Measurements from ENCODE around the gene CCDC137. TPM values are rescaled to one million over a fixed set of nuclear protein-coding genes. Genes with fewer than 3 reads are reported as not detected.

The CCDC137 gene
- total RNA-seq, 4 donors from 2014 or later = 18.2 to 25.6 (median 21.4) TPM

GRCh38 chr17:81651692-81652091, 14.8 kb upstream of the CCDC137 start:
- intact Hi-C loops (cut with DNase I) = no loop called here
- no peak for DNase-seq
- Histone ChIP-seq H3K4me1 (peaks cover 0 to 9% (median 0%) of the 10 kb centered on the region in 3 donors), H3K27ac (no peak overlapping the region), H3K36me3 (no peaks in the 10 kb centered on the region), H3K4me3 (no peak overlapping the region), H3K27me3 (peaks cover 5 to 87% (median 8%) of the 10 kb centered on the region in 4 donors), H3K9me3 (peaks cover 0 to 8% (median 0%) of the 10 kb centered on the region in 3 donors)
- TF ChIP-seq CTCF (IDR thresholded peaks at IDR 0.05) (no peak), POLR2A (IDR thresholded peaks at IDR 0.05) (no peak)
- WGBS, 2 donors = 88 to 90% methylated on average over 2 to 6 of the region's 10 CpGs

GRCh38 chr17:81652906-81653771, 13.4 kb upstream of the CCDC137 start:
- H3K9me3 ChIP-seq = peaks cover 0 to 8% (median 0%) of the 10 kb centered on the region in 3 donors
- TF ChIP-seq CTCF (IDR thresholded peaks at IDR 0.05) (no peak), POLR2A (IDR thresholded peaks at IDR 0.05) (no peak)
- DNase-seq = no peak
- H3K27ac ChIP-seq = no peak overlapping the region
- no peaks in the 10 kb centered on the region for H3K36me3 ChIP-seq
- intact Hi-C loops (cut with DNase I) = no loop called here
- peaks cover 3 to 73% (median 7%) of the 10 kb centered on the region in 4 donors for H3K27me3 ChIP-seq
- WGBS, 2 donors = 40 to 53% methylated on average over 7 to 8 of the region's 27 CpGs
- H3K4me3 ChIP-seq = peak overlapping the region in 2 of 4 donors; percentile 9 to 40
- peaks cover 0 to 4% (median 0%) of the 10 kb centered on the region in 3 donors for H3K4me1 ChIP-seq

- no peak for DNase-seq
- peaks cover 0 to 49% (median 2%) of the 10 kb centered on the region in 4 donors for H3K27me3 ChIP-seq
- no peak overlapping the region for H3K4me3 ChIP-seq
- H3K4me1 ChIP-seq = peaks cover 0 to 16% (median 5%) of the 10 kb centered on the region in 3 donors
- 71 to 73% methylated on average over 5 to 7 of the region's 18 CpGs for WGBS, 2 donors
- TF ChIP-seq CTCF (IDR thresholded peaks at IDR 0.05) (no peak), POLR2A (IDR thresholded peaks at IDR 0.05) (no peak)
- intact Hi-C loops (cut with DNase I) = no loop called here
- H3K36me3 ChIP-seq = no peaks in the 10 kb centered on the region
- H3K9me3 ChIP-seq = no peaks in the 10 kb centered on the region
- no peak overlapping the region for H3K27ac ChIP-seq
Measured at GRCh38 chr17:81655378-81656117, 11.0 kb upstream of the CCDC137 start.

- H3K4me1 ChIP-seq = peaks cover 0 to 23% (median 5%) of the 10 kb centered on the region in 3 donors
- no peaks in the 10 kb centered on the region for H3K36me3 ChIP-seq
- WGBS, 2 donors = no CpG with 5 or more reads among the region's 15 CpGs
- no peak within 1 kb of the TSS for H3K4me3 ChIP-seq
- H3K27me3 ChIP-seq = peaks cover 0 to 42% (median 0%) of the 10 kb centered on the region in 4 donors
- H3K27ac ChIP-seq = no peak within 1 kb of the TSS
- TF ChIP-seq CTCF (IDR thresholded peaks at IDR 0.05) (no peak), POLR2A (IDR thresholded peaks at IDR 0.05) (no peak)
- no peaks in the 10 kb centered on the region for H3K9me3 ChIP-seq
- DNase-seq = no peak
- intact Hi-C loops (cut with DNase I) = no loop called here
Measured at GRCh38 chr17:81656118-81656743, 10.3 kb upstream of the CCDC137 start, which contains the start of gene PDE6G. Gene PDE6G, minus strand, starts transcription at chr17:81656542. Its CDS starts 3,237 bp downstream, at chr17:81653305.

Measured in esophagus squamous epithelium (tissue), 5 donors.